Trophoblast cell (in vitro differentiated cells and primary cell): ENCODE measurements around the gene GRID1.

Source experiments
- DNase-seq, 2 donors: peaks; one replicate each; pipeline ENCODE4 v3.0.0-alpha.2; 2016
- H2AFZ ChIP-seq: 2 replicates; pipeline ENCODE4 v1.6.1; 2013; ENCODE audit warnings: low read length, moderate library complexity, mild to moderate bottlenecking; ENCODE audit not compliant: insufficient read depth, poor library complexity
- H2AK5ac ChIP-seq: 2 replicates; pipeline ENCODE4 v1.6.1; 2013; ENCODE audit warnings: mild to moderate bottlenecking, low read length
- H2BK120ac ChIP-seq: 2 replicates; pipeline ENCODE4 v1.6.1; 2013; ENCODE audit warnings: low read length, mild to moderate bottlenecking, moderate library complexity; ENCODE audit not compliant: insufficient read depth, poor library complexity
- H2BK12ac ChIP-seq: 2 replicates; pipeline ENCODE4 v1.6.1; 2013; ENCODE audit warnings: mild to moderate bottlenecking, low read length, moderate library complexity
- H2BK5ac ChIP-seq: 2 replicates; pipeline ENCODE4 v1.6.1; 2013; ENCODE audit warnings: low read length, low read depth, moderate library complexity, mild to moderate bottlenecking; ENCODE audit not compliant: poor library complexity
- H3K14ac ChIP-seq: 2 replicates; pipeline ENCODE4 v1.6.1; 2013; ENCODE audit warnings: mild to moderate bottlenecking, low read length
- H3K18ac ChIP-seq: 2 replicates; pipeline ENCODE4 v1.6.1; 2013; ENCODE audit warnings: mild to moderate bottlenecking, low read length
- H3K23ac ChIP-seq: 2 replicates; pipeline ENCODE4 v1.6.1; 2013; ENCODE audit warnings: low read length
- H3K27ac ChIP-seq: 2 replicates; pipeline ENCODE4 v1.5.1; 2013; ENCODE audit warnings: low read depth, mild to moderate bottlenecking, inconsistent platforms, low read length, moderate library complexity
- H3K27me3 ChIP-seq: 2 replicates; pipeline ENCODE4 v1.6.1; 2013; ENCODE audit warnings: inconsistent platforms, mild to moderate bottlenecking, low read length, moderate library complexity; ENCODE audit not compliant: insufficient read depth
- H3K36me3 ChIP-seq, 2 experiments: 1 replicate in 1 of 2; 2 replicates in 1 of 2; pipeline ENCODE4 v1.6.1; 2013; ENCODE audit warnings: low read length in 2 of 2, mild to moderate bottlenecking in 2 of 2, moderate library complexity in 1 of 2; ENCODE audit not compliant: insufficient read depth in 2 of 2, control insufficient read depth in 1 of 2
- H3K4ac ChIP-seq: 2 replicates; pipeline ENCODE4 v1.6.1; 2013; ENCODE audit warnings: low read depth, mild to moderate bottlenecking, low read length, moderate library complexity
- H3K4me1 ChIP-seq, 2 experiments: 1 replicate in 1 of 2; 2 replicates in 1 of 2; pipeline ENCODE4 v1.6.1; 2013; ENCODE audit warnings: low read length in 2 of 2, mild to moderate bottlenecking in 2 of 2, moderate library complexity in 1 of 2; ENCODE audit not compliant: insufficient read depth in 2 of 2, control insufficient read depth in 1 of 2
- H3K4me2 ChIP-seq: 2 replicates; pipeline ENCODE4 v1.6.1; 2013; ENCODE audit warnings: inconsistent platforms, mild to moderate bottlenecking, low read length, moderate library complexity
- H3K4me3 ChIP-seq: 2 replicates; pipeline ENCODE4 v1.5.1; 2013; ENCODE audit warnings: mild to moderate bottlenecking, low read depth, low read length, inconsistent platforms
- H3K79me1 ChIP-seq: one replicate; pipeline ENCODE4 v1.6.1; 2013; ENCODE audit warnings: low read length
- H3K79me2 ChIP-seq: 2 replicates; pipeline ENCODE4 v1.6.1; 2013; ENCODE audit warnings: low read length, mild to moderate bottlenecking; ENCODE audit not compliant: control insufficient read depth, insufficient read depth, poor library complexity
- H3K9ac ChIP-seq: 2 replicates; pipeline ENCODE4 v1.6.1; 2013; ENCODE audit warnings: mild to moderate bottlenecking, low read length
- H3K9me3 ChIP-seq: 2 replicates; pipeline ENCODE4 v1.6.1; 2013; ENCODE audit warnings: low read depth, mild to moderate bottlenecking, control low read depth, inconsistent platforms, low read length; ENCODE audit not compliant: insufficient read depth
- H4K12ac ChIP-seq: 2 replicates; pipeline ENCODE4 v1.6.1; 2013; ENCODE audit warnings: low read depth, mild to moderate bottlenecking, low read length, moderate library complexity
- H4K8ac ChIP-seq: 2 replicates; pipeline ENCODE4 v1.6.1; 2013; ENCODE audit warnings: low read depth, mild to moderate bottlenecking, low read length, moderate library complexity
- H4K91ac ChIP-seq: one replicate; pipeline ENCODE4 v1.6.1; 2013; ENCODE audit warnings: low read depth, mild to moderate bottlenecking, low read length, moderate library complexity
- WGBS: extraction: QIAGEN DNeasy Blood & Tissue Kit; methylation state at CpG from one replicate; pipeline ENCODE4 v1.1.7; 2013; ENCODE audit warnings: missing lambda C conversion rate; ENCODE audit not compliant: insufficient read length, insufficient coverage; ENCODE audit errors: extremely low coverage; 5-methylcytosine and 5-hydroxymethylcytosine counted together

GRID1 gene

DNA sequence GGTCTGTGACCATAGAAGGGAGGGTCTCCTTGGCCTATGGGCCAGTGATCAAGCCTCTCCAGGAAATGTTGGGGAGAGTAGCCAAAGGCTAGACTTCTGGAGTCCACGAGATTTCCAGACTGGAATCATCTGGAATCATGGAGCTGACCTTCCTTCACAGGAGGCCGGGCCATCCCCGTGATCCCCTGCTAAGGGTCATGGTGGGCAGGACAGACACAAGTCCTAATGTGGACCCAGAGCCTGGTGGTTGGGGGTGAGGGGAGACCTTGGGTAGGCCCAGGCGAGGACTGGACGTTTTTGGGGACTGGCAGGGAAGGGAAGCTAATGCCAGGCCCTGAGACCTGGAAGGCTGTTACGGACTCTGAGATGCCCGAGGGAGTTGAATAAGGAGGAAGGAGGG lies 9.8 kb upstream of the GRID1 start:
- WGBS = no CpG with 5 or more reads among the region's 7 CpGs
- H3K79me1 ChIP-seq = no peaks in the 10 kb centered on the region
- no peak overlapping the region for H4K91ac ChIP-seq
- no peak overlapping the region for H3K4ac ChIP-seq
- no peaks in the 10 kb centered on the region for H3K36me3 ChIP-seq
- no peak overlapping the region for H2BK120ac ChIP-seq
- H3K18ac ChIP-seq = no peak overlapping the region
- DNase-seq = no peak
- H3K27me3 ChIP-seq = peaks cover 3% of the 10 kb centered on the region
- no peak overlapping the region for H4K8ac ChIP-seq
- no peak overlapping the region for H3K23ac ChIP-seq
- H3K4me2 ChIP-seq = no peak overlapping the region
- no peak overlapping the region for H2AFZ ChIP-seq
- no peak overlapping the region for H3K4me3 ChIP-seq
- H3K4me1 ChIP-seq = no peaks in the 10 kb centered on the region
- H4K12ac ChIP-seq = no peak overlapping the region
- no peak overlapping the region for H2BK12ac ChIP-seq
- no peaks in the 10 kb centered on the region for H3K79me2 ChIP-seq
- H3K14ac ChIP-seq = no peak overlapping the region
- no peak overlapping the region for H3K27ac ChIP-seq
- no peaks in the 10 kb centered on the region for H3K9me3 ChIP-seq
- H3K9ac ChIP-seq = no peak overlapping the region
- H2BK5ac ChIP-seq = no peak overlapping the region
- H2AK5ac ChIP-seq = no peak overlapping the region

- no peaks in the 10 kb centered on the region for H3K9me3 ChIP-seq
- no peak overlapping the region for H2BK12ac ChIP-seq
- H4K91ac ChIP-seq = no peak overlapping the region
- no peak overlapping the region for H3K4me2 ChIP-seq
- H3K27me3 ChIP-seq = peaks cover 4% of the 10 kb centered on the region
- no peak overlapping the region for H4K12ac ChIP-seq
- no peaks in the 10 kb centered on the region for H3K4me1 ChIP-seq
- H3K18ac ChIP-seq = no peak overlapping the region
- WGBS = no CpG with 5 or more reads among the region's 8 CpGs
- no peak overlapping the region for H3K14ac ChIP-seq
- H2AFZ ChIP-seq = no peak overlapping the region
- no peak overlapping the region for H3K4ac ChIP-seq
- H3K79me1 ChIP-seq = no peaks in the 10 kb centered on the region
- H2AK5ac ChIP-seq = no peak overlapping the region
- no peak overlapping the region for H2BK120ac ChIP-seq
- H3K4me3 ChIP-seq = no peak overlapping the region
- H3K79me2 ChIP-seq = no peaks in the 10 kb centered on the region
- H3K9ac ChIP-seq = no peak overlapping the region
- DNase-seq = no peak
- H3K27ac ChIP-seq = no peak overlapping the region
- no peak overlapping the region for H4K8ac ChIP-seq
- no peak overlapping the region for H2BK5ac ChIP-seq
- H3K23ac ChIP-seq = no peak overlapping the region
- H3K36me3 ChIP-seq = no peaks in the 10 kb centered on the region
Measured at GRCh38 chr10:86375204-86375603, 8.6 kb upstream of the GRID1 start.

- no peak overlapping the region for H4K91ac ChIP-seq
- H2BK120ac ChIP-seq = no peak overlapping the region
- no peak overlapping the region for H2BK5ac ChIP-seq
- no peak overlapping the region for H3K27ac ChIP-seq
- H3K4me1 ChIP-seq = no peaks in the 10 kb centered on the region
- H3K14ac ChIP-seq = no peak overlapping the region
- H3K27me3 ChIP-seq = peaks cover 9% of the 10 kb centered on the region
- H3K79me1 ChIP-seq = no peaks in the 10 kb centered on the region
- H2BK12ac ChIP-seq = no peak overlapping the region
- H4K12ac ChIP-seq = no peak overlapping the region
- H3K9me3 ChIP-seq = no peaks in the 10 kb centered on the region
- no peak overlapping the region for H3K23ac ChIP-seq
- no peak overlapping the region for H3K9ac ChIP-seq
- no peak overlapping the region for H4K8ac ChIP-seq
- WGBS = no CpG with 5 or more reads among the region's 8 CpGs
- H3K79me2 ChIP-seq = no peaks in the 10 kb centered on the region
- no peak for DNase-seq
- no peak overlapping the region for H3K4me3 ChIP-seq
- H3K18ac ChIP-seq = no peak overlapping the region
- H3K36me3 ChIP-seq = no peaks in the 10 kb centered on the region
- H2AFZ ChIP-seq = no peak overlapping the region
- H2AK5ac ChIP-seq = no peak overlapping the region
- H3K4ac ChIP-seq = no peak overlapping the region
- H3K4me2 ChIP-seq = no peak overlapping the region
Measured at GRCh38 chr10:86374664-86375063, 8.1 kb upstream of the GRID1 start.

DNA sequence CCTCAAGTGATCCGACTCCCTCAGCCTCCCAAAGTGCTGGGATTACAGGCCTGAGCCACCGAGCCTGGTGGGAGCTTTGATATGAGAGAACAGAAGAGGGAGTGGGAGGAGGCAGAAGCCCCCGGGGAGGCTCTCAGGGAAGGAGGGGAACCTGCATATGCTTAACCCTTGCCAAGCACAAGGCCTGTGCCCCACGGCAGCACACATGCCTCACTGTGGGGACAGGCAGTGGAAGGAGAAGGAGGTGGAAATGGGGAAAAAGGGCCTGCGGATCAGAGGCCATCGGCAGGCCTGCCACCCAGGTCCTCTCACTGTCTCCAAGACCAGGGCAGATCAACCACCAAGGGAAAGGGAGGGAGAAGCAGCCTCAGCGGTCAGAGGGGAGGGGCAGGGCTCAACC lies 7.2 kb upstream of the GRID1 start:
- WGBS = no CpG with 5 or more reads among the region's 7 CpGs
- Histone ChIP-seq H3K4ac (no peak overlapping the region), H3K27me3 (peaks cover 17% of the 10 kb centered on the region), H3K18ac (no peak overlapping the region), H3K36me3 (no peaks in the 10 kb centered on the region), H3K9me3 (peaks cover 1% of the 10 kb centered on the region), H4K91ac (no peak overlapping the region), H3K4me3 (no peak overlapping the region), H3K4me2 (no peak overlapping the region), H3K14ac (no peak overlapping the region), H3K79me2 (no peaks in the 10 kb centered on the region), H3K27ac (no peak overlapping the region), H2AFZ (no peak overlapping the region), H2BK120ac (no peak overlapping the region), H3K23ac (no peak overlapping the region), H3K4me1 (no peaks in the 10 kb centered on the region), H4K12ac (no peak overlapping the region), H2BK5ac (no peak overlapping the region), H2BK12ac (no peak overlapping the region), H3K79me1 (no peaks in the 10 kb centered on the region), H3K9ac (no peak overlapping the region), H2AK5ac (no peak overlapping the region), H4K8ac (no peak overlapping the region)
- no peak for DNase-seq
